Neural cell (in vitro differentiated cells): Measurements from ENCODE around the gene TBC1D5. TPM values are rescaled to one million over a fixed set of nuclear protein-coding genes. Genes with fewer than 3 reads are reported as not detected.

Experiments
- H2AFZ ChIP-seq: fragments of 200-600, 300-800 bp; sonication (generic), shearing (Covaris generic); 2 replicates; pipeline ENCODE4 v1.6.0; 2014; ENCODE audit warnings: low read depth, mild to moderate bottlenecking, antibody characterized with exemption, low read length, moderate library complexity
- H3F3A ChIP-seq: fragments of 200-600 bp; shearing (Covaris generic); 2 replicates; pipeline ENCODE4 v1.6.1; 2016; ENCODE audit warnings: mild to moderate bottlenecking, moderate library complexity, mixed read lengths, antibody characterized with exemption, low read length; ENCODE audit not compliant: insufficient read depth, poor library complexity, severe bottlenecking
- H3K27ac ChIP-seq: fragments of 200-600, 300-800 bp; sonication (generic), shearing (Covaris generic); 2 replicates; pipeline ENCODE4 v1.5.1; 2014; ENCODE audit warnings: mild to moderate bottlenecking, low read length, moderate library complexity
- H3K27me3 ChIP-seq: fragments of 300-800, 200-600 bp; sonication (generic), shearing (Covaris generic); 2 replicates; pipeline ENCODE4 v1.6.0; 2014; ENCODE audit warnings: mild to moderate bottlenecking, low read depth, low read length, moderate library complexity; ENCODE audit not compliant: insufficient read depth
- H3K36me3 ChIP-seq: fragments of 300-800, 200-600 bp; sonication (generic), shearing (Covaris generic); 2 replicates; pipeline ENCODE4 v1.5.1; 2014; ENCODE audit warnings: mild to moderate bottlenecking, antibody characterized with exemption, low read length, moderate library complexity; ENCODE audit not compliant: insufficient read depth
- H3K4me2 ChIP-seq: fragments of 300-800, 200-600 bp; sonication (generic), shearing (Covaris generic); 2 replicates; pipeline ENCODE4 v1.6.0; 2014; ENCODE audit warnings: mild to moderate bottlenecking, low read length
- H3K4me3 ChIP-seq: fragments of 300-800, 200-600 bp; sonication (generic), shearing (Covaris generic); 2 replicates; pipeline ENCODE4 v1.5.1; 2014; ENCODE audit warnings: mild to moderate bottlenecking, low read length, moderate library complexity
- H3K79me2 ChIP-seq: fragments of 200-600 bp; shearing (Covaris generic); replicated peaks from 2 replicates; pipeline ENCODE4 v1.6.0; 2014; ENCODE audit warnings: mild to moderate bottlenecking, low read length, moderate library complexity; ENCODE audit not compliant: insufficient read depth
- H3K9ac ChIP-seq: fragments of 300-800, 200-600 bp; sonication (generic), shearing (Covaris generic); 2 replicates; pipeline ENCODE4 v1.6.1; 2016; ENCODE audit warnings: mild to moderate bottlenecking, low read length, mixed read lengths
- H3K9me2 ChIP-seq: fragments of 200-600 bp; shearing (Covaris generic); 2 replicates; pipeline ENCODE4 v1.6.1; 2016; ENCODE audit warnings: mild to moderate bottlenecking, low read length, mixed read lengths; ENCODE audit not compliant: insufficient read depth
- H3K9me3 ChIP-seq: fragments of 200-600, 300-800 bp; sonication (generic), shearing (Covaris generic); 2 replicates; pipeline ENCODE4 v1.6.1; 2016; ENCODE audit warnings: mild to moderate bottlenecking, mixed run types, low read length, moderate library complexity, mixed read lengths
- H4K20me1 ChIP-seq: fragments of 200-600 bp; shearing (Covaris generic); 2 replicates; pipeline ENCODE4 v1.6.1; 2016; ENCODE audit warnings: mild to moderate bottlenecking, mixed run types; ENCODE audit not compliant: insufficient read depth
- CTCF ChIP-seq: fragments of 450-650 bp; IDR thresholded peaks from 2 replicates; pipeline ENCODE4 v1.5.1; 2014; ENCODE audit warnings: antibody characterized with exemption, mild to moderate bottlenecking, moderate library complexity; ENCODE audit not compliant: poor library complexity, severe bottlenecking
- EP300 ChIP-seq: fragments of 450-650 bp; conservative IDR thresholded peaks from 2 replicates; pipeline ENCODE4 v1.6.1; 2014; ENCODE audit warnings: antibody characterized with exemption, mild to moderate bottlenecking, moderate library complexity; ENCODE audit not compliant: poor library complexity, severe bottlenecking
- EZH2 ChIP-seq: fragments of 200-600, 300-800 bp; shearing (Covaris generic), sonication (generic); IDR thresholded peaks from 2 replicates; pipeline ENCODE4 v1.6.1; 2014; ENCODE audit warnings: antibody characterized with exemption, low read length, borderline replicate concordance, mild to moderate bottlenecking; ENCODE audit not compliant: insufficient read depth, poor library complexity, severe bottlenecking
- MXI1 ChIP-seq: fragments of 450-650 bp; conservative IDR thresholded peaks from 2 replicates; pipeline ENCODE4 v1.6.1; 2014; ENCODE audit warnings: antibody characterized with exemption, mild to moderate bottlenecking; ENCODE audit not compliant: poor library complexity, severe bottlenecking
- POLR2AphosphoS5 ChIP-seq: IDR thresholded peaks from 2 replicates; pipeline ENCODE4 v1.6.1; 2012
- RAD21 ChIP-seq: fragments of 450-650 bp; conservative IDR thresholded peaks from 2 replicates; pipeline ENCODE4 v1.6.1; 2014; ENCODE audit warnings: antibody characterized with exemption, mild to moderate bottlenecking, moderate library complexity
- REST ChIP-seq: IDR thresholded peaks from 2 replicates; pipeline ENCODE4 v1.6.1; 2012; ENCODE audit warnings: borderline replicate concordance
- SMC3 ChIP-seq: fragments of 450-650 bp; conservative IDR thresholded peaks from 2 replicates; pipeline ENCODE4 v1.6.1; 2014; ENCODE audit warnings: antibody characterized with exemption, mild to moderate bottlenecking, moderate library complexity; ENCODE audit not compliant: poor library complexity
- TAF1 ChIP-seq: IDR thresholded peaks from 2 replicates; pipeline ENCODE4 v1.6.1; 2012; ENCODE audit warnings: low read depth
- polyA plus RNA-seq: library from polyadenylated mRNA; depleted of rRNA; stranded (reverse); fragments of >200 nt; gene quantifications from 2 replicates; pipeline ENCODE4 v1.2.3, GENCODE V29; 2014

TBC1D5 gene
- polyA plus RNA-seq, 1 donor from 2014 or later, result 28.3 TPM

DNA sequence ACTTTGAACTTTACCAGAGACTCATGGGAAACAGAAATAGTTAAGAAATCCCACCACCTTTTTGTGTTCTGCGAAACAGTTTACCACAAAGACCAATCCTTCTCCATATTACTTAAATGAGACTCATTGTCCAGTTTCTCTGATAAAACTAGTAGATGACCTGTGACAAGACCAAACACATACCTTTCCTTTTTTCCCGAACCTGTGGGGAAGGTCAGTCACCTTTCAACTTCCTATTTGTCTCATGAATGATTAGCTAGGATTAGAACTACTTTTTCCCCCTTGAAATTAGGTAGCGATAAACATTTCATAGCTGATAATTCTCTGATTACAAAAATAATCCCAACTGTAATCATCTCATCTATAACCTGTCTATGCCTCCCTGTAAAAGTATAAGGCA is 2.3 kb upstream of the TBC1D5 start:
- no peaks in the 10 kb centered on the region for H3K36me3 ChIP-seq
- peaks cover 6% of the 10 kb centered on the region for H3F3A ChIP-seq
- H3K9me3 ChIP-seq, result no peaks in the 10 kb centered on the region
- peaks cover 7% of the 10 kb centered on the region for H3K79me2 ChIP-seq
- no peak overlapping the region for H3K9ac ChIP-seq
- H4K20me1 ChIP-seq, result no peaks in the 10 kb centered on the region
- no peaks in the 10 kb centered on the region for H3K9me2 ChIP-seq
- H3K4me2 ChIP-seq, result no peak overlapping the region
- H3K27me3 ChIP-seq, result no peaks in the 10 kb centered on the region
- no peak overlapping the region for H3K27ac ChIP-seq
- TF ChIP-seq TAF1 (no peak), EZH2 (no peak), MXI1 (no peak), POLR2AphosphoS5 (no peak), REST (no peak), RAD21 (no peak), CTCF (no peak), SMC3 (no peak), EP300 (no peak)
- H3K4me3 ChIP-seq, result no peak overlapping the region
- no peak overlapping the region for H2AFZ ChIP-seq

DNA sequence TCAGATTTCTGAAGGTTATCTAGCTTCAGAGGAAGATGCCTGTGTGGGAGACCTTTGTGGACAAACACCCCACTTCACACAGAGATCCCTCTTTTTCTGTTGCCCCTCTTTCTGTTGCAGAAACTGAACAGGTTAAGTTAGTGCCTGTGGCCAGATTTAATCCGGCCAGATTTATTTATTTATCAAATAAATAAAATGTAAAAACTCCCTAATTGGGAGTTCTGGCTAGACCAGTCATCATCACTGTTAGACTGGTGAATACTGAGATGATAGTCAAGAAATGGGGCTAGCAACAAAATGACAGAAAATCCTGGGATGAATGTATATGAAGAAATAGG is 1.2 kb upstream of the TBC1D5 start:
- Histone ChIP-seq H3K27me3 (no peaks in the 10 kb centered on the region), H3K79me2 (peaks cover 16% of the 10 kb centered on the region), H3K9me3 (no peaks in the 10 kb centered on the region), H3K4me2 (peak overlapping the region; percentile 68), H3K9me2 (no peaks in the 10 kb centered on the region), H2AFZ (no peak overlapping the region), H4K20me1 (no peaks in the 10 kb centered on the region), H3K4me3 (peak overlapping the region; percentile 95), H3K27ac (no peak overlapping the region), H3F3A (peaks cover 6% of the 10 kb centered on the region), H3K9ac (no peak overlapping the region), H3K36me3 (no peaks in the 10 kb centered on the region)
- TF ChIP-seq REST (no peak), EZH2 (no peak), SMC3 (no peak), RAD21 (no peak), POLR2AphosphoS5 (no peak), EP300 (no peak), CTCF (no peak), MXI1 (no peak), TAF1 (no peak)
